Tibial nerve (tissue), 4 donors: ENCODE data around the gene PLXNA4.

Experiments
- EP300 ChIP-seq, 2 donors: sonication (generic); formaldehyde crosslinking; IDR thresholded peaks; one replicate each; pipeline ENCODE4 v1.6.1; 2017; ENCODE audit warnings: antibody characterized with exemption in 2 of 2, mild to moderate bottlenecking in 1 of 2
- POLR2A ChIP-seq, 2 donors: fragments of 450-650 bp; IDR thresholded peaks; one replicate each; pipeline ENCODE4 v1.6.1; 2017; ENCODE audit warnings: antibody characterized with exemption in 2 of 2, mild to moderate bottlenecking in 2 of 2, moderate library complexity in 2 of 2
- TF ChIP-seq, protein P1 (sequence below), 5 experiments: fragments of 200-600 bp in 3 of 5; fragments of 450-650 bp in 2 of 5; sonication (generic) in 3 of 5; IDR thresholded peaks; one replicate each; pipeline ENCODE4 v1.5.1; 2016 to 2019; ENCODE audit warnings: antibody characterized with exemption in 5 of 5, mild to moderate bottlenecking in 3 of 5, moderate library complexity in 2 of 5

GRCh38 chr7:132078891-132079735 lies 497.2 kb downstream of the PLXNA4 start:
- TF ChIP-seq, protein P1, sequence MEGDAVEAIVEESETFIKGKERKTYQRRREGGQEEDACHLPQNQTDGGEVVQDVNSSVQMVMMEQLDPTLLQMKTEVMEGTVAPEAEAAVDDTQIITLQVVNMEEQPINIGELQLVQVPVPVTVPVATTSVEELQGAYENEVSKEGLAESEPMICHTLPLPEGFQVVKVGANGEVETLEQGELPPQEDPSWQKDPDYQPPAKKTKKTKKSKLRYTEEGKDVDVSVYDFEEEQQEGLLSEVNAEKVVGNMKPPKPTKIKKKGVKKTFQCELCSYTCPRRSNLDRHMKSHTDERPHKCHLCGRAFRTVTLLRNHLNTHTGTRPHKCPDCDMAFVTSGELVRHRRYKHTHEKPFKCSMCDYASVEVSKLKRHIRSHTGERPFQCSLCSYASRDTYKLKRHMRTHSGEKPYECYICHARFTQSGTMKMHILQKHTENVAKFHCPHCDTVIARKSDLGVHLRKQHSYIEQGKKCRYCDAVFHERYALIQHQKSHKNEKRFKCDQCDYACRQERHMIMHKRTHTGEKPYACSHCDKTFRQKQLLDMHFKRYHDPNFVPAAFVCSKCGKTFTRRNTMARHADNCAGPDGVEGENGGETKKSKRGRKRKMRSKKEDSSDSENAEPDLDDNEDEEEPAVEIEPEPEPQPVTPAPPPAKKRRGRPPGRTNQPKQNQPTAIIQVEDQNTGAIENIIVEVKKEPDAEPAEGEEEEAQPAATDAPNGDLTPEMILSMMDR (IDR thresholded peaks at IDR 0.05), result no peak
- no peak for TF ChIP-seq POLR2A (IDR thresholded peaks at IDR 0.05)
- no peak for TF ChIP-seq EP300 (IDR thresholded peaks at IDR 0.05)
